GM12891 (cell line): ENCODE measurements around the gene B3GALNT2.

ENCODE experiments used
- PAX5 ChIP-seq: IDR thresholded peaks from 2 replicates; pipeline ENCODE4 v1.6.1; 2011; ENCODE audit warnings: low read length, moderate library complexity, mild to moderate bottlenecking; ENCODE audit not compliant: insufficient read depth, severe bottlenecking
- POLR2A ChIP-seq: IDR thresholded peaks from 2 replicates; pipeline ENCODE4 v1.6.1; 2011; ENCODE audit warnings: low read depth, low read length, control low read depth
- POLR2AphosphoS5 ChIP-seq: IDR thresholded peaks from 2 replicates; pipeline ENCODE4 v1.6.1; 2011; ENCODE audit warnings: low read depth, low read length, control low read depth
- TAF1 ChIP-seq: IDR thresholded peaks from 2 replicates; pipeline ENCODE4 v1.6.1; 2011; ENCODE audit warnings: low read depth, low read length, control low read depth

DNA sequence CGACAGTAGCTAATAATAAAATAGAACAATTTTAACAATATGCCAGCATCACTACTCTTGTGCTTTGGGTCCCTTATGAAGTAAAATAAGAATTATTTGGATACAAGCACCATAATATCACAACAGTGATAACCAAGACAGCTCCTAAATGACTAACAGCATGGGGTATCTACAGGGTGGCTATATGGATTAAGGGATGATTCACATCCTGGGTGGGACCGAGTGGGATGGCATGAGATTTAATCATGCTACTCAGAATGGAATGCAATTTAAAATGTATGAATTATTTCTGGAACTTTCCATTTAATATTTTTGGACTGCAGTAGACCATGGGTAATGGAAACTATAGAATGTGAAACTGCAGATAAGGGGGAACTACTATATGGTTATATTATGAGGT, 28.1 kb upstream of the B3GALNT2 start:
- TF ChIP-seq POLR2A, result no peak
- TF ChIP-seq TAF1, result no peak
- no peak for TF ChIP-seq POLR2AphosphoS5
- TF ChIP-seq PAX5, result no peak
